ENCODE data around the gene SYPL1.
A peak's percentile ranks its signal among the peaks of the same experiment; 100 is the strongest.

Gene SYPL1

GRCh38 chr7:106112118-106112971 is at the start of gene SYPL1:
TSS of gene SYPL1 (minus strand) at chr7:106112312. CDS start at chr7:106112208, 104 bp downstream.
- peak; percentile 86 for DNase-seq (ENCODE audit: extremely low spot score)
- ChIA-PET POLR2A (interaction anchor here (0.8 to 2.2 kb wide), 7 partner anchors 9 to 47 kb away, joined by 3 to 13 read pairs (median 3); no protein-coding TSS in a partner anchor), CTCF (interaction anchor here (1.0 kb wide), 1 partner anchor 32 kb away, joined by 3 read pairs; no protein-coding TSS in a partner anchor)

GRCh38 chr7:106155027-106155426 is 42.9 kb upstream of the SYPL1 start:
- TF ChIP-seq FOXA1 (IDR thresholded peaks at IDR 0.05) (no peak), ARNT (IDR thresholded peaks at IDR 0.05) (no peak), FOXK2 (IDR thresholded peaks at IDR 0.05) (no peak), LEF1 (IDR thresholded peaks at IDR 0.05; ENCODE audit: borderline replicate concordance) (no peak), CTBP1 (IDR thresholded peaks at IDR 0.05; ENCODE audit: borderline replicate concordance) (no peak), FOXM1 (IDR thresholded peaks at IDR 0.05; ENCODE audit: borderline replicate concordance) (no peak), TARDBP (IDR thresholded peaks at IDR 0.05) (no peak), PKNOX1 (IDR thresholded peaks at IDR 0.05) (no peak), ELF4 (IDR thresholded peaks at IDR 0.05) (no peak), L3MBTL2 (conservative IDR thresholded peaks at IDR 0.05) (no peak), HDGF (IDR thresholded peaks at IDR 0.05; ENCODE audit: borderline replicate concordance) (no peak), BHLHE40 (IDR thresholded peaks at IDR 0.05; ENCODE audit: borderline replicate concordance) (no peak), NFRKB (IDR thresholded peaks at IDR 0.05) (no peak), SP1 (IDR thresholded peaks at IDR 0.05) (no peak), ZNF384 (IDR thresholded peaks at IDR 0.05) (no peak), SUZ12 (IDR thresholded peaks at IDR 0.05) (no peak)
- CTCF ChIA-PET: interaction anchor here (0.5 to 1.2 kb wide), 4 partner anchors 10 to 1186 kb away, joined by 3 to 4 read pairs (median 4); no protein-coding TSS in a partner anchor
- no peak for DNase-seq (ENCODE audit: extremely low spot score)
- POLR2A ChIA-PET: no interaction called here

More at GRCh38 chr7:106112118-106112971, at the start of gene SYPL1:
- TF ChIP-seq NFRKB (IDR thresholded peaks at IDR 0.05): no peak
- TF ChIP-seq FOXK2 (IDR thresholded peaks at IDR 0.05): no peak
- TF ChIP-seq PKNOX1 (IDR thresholded peaks at IDR 0.05): no peak
- no peak for TF ChIP-seq LEF1 (IDR thresholded peaks at IDR 0.05; ENCODE audit: borderline replicate concordance)
- peak; percentile 99 for TF ChIP-seq SP1 (IDR thresholded peaks at IDR 0.05)
- TF ChIP-seq CTBP1 (IDR thresholded peaks at IDR 0.05; ENCODE audit: borderline replicate concordance): no peak
- no peak for TF ChIP-seq SUZ12 (IDR thresholded peaks at IDR 0.05)
- peak; percentile 82 for TF ChIP-seq L3MBTL2 (conservative IDR thresholded peaks at IDR 0.05)
- no peak for TF ChIP-seq FOXM1 (IDR thresholded peaks at IDR 0.05; ENCODE audit: borderline replicate concordance)
- no peak for TF ChIP-seq FOXA1 (IDR thresholded peaks at IDR 0.05)

DNA sequence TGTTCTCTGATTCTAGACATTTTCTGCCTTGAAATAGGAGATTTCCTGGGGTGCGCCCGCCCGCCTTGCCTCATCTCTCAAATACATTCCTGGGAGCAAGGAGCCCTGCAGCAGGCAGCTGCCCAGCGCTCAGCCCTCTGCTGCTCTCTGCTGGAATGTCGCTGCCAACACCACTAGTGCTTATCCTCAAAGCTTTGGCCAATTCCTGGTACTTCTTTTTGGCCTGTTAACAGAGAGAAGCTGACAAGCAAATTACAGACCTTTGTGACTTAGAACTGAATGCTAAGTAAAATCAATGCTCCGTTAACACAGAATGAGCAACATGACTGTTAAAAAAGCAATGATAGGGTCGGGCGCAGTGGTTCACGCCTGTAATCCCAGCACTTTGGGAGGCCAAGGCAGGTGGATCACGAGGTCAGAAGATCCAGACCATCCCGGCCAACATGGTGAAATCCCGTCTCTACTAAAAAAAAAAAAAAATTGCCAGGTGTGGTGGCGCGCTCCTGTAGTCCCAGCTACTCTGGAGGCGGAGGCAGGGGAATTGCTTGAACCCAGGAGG is 41.9 kb upstream of the SYPL1 start:
- DNase-seq (ENCODE audit: extremely low spot score): peak; percentile 86
- ChIA-PET CTCF (interaction anchor here (0.6 to 2.6 kb wide), 16 partner anchors 11 to 526 kb away, joined by 3 to 14 read pairs (median 4); no protein-coding TSS in a partner anchor), POLR2A (no interaction called here)
- TF ChIP-seq HDGF (IDR thresholded peaks at IDR 0.05; ENCODE audit: borderline replicate concordance): no peak
- TF ChIP-seq ELF4 (IDR thresholded peaks at IDR 0.05): no peak
- no peak for TF ChIP-seq TARDBP (IDR thresholded peaks at IDR 0.05)
- TF ChIP-seq CTBP1 (IDR thresholded peaks at IDR 0.05; ENCODE audit: borderline replicate concordance): no peak
- TF ChIP-seq L3MBTL2 (conservative IDR thresholded peaks at IDR 0.05): no peak
- no peak for TF ChIP-seq NFRKB (IDR thresholded peaks at IDR 0.05)
- no peak for TF ChIP-seq BHLHE40 (IDR thresholded peaks at IDR 0.05; ENCODE audit: borderline replicate concordance)
- no peak for TF ChIP-seq FOXK2 (IDR thresholded peaks at IDR 0.05)
- no peak for TF ChIP-seq FOXM1 (IDR thresholded peaks at IDR 0.05; ENCODE audit: borderline replicate concordance)
- no peak for TF ChIP-seq LEF1 (IDR thresholded peaks at IDR 0.05; ENCODE audit: borderline replicate concordance)
- TF ChIP-seq SP1 (IDR thresholded peaks at IDR 0.05): no peak
- TF ChIP-seq SUZ12 (IDR thresholded peaks at IDR 0.05): no peak
- no peak for TF ChIP-seq PKNOX1 (IDR thresholded peaks at IDR 0.05)
- no peak for TF ChIP-seq ARNT (IDR thresholded peaks at IDR 0.05)
- no peak for TF ChIP-seq ZNF384 (IDR thresholded peaks at IDR 0.05)
- TF ChIP-seq FOXA1 (IDR thresholded peaks at IDR 0.05): no peak

- no peak for TF ChIP-seq FOXK2 (IDR thresholded peaks at IDR 0.05)
- no peak for DNase-seq (ENCODE audit: extremely low spot score)
- ChIA-PET CTCF (interaction anchor here (2.5 to 2.6 kb wide), 2 partner anchors 94 to 96 kb away, joined by 13 to 14 read pairs; no protein-coding TSS in a partner anchor), POLR2A (no interaction called here)
Observed at GRCh38 chr7:106152313-106152665, 40.2 kb upstream of the SYPL1 start.

DNA sequence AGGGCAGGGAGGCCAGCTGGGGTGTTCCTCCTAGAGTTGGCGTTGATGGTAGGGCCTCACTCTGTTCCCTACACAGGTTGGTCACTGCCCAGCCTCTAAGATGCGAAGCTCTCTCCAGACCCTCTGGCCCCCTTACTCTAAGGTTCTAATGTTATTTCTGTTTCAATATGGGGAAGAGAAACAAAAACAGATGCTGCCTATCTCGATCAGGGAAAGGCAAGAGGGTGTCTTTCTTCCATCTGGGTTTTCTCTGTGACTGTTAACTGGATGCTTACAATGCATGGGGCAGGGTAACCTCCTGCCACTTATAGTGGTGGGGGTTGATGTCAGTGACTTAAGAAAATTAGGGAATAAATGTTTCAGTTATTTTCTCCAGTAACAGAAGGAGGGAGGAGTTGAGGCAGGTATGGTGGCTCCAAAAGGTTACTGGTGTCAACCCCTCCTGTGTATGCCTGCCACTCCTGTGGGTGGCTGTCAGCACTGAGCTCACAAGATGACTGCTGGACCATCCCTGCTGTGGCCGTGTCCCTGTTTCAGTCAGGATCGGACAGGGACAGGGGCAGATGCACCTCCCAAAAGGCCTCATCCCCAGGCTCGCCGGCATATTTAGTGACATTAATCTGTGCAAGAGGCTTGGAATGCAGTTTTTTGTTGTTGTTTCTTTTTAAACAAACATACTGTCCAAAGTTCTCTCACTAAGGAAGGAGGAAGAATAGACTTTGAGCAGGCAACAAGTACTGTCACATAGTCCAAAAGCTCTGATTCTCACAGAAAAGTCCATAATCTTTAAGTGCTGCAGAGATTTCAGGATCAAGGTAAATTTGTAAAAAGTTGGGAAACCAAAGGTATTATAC is 39.6 kb upstream of the SYPL1 start:
- POLR2A ChIA-PET: no interaction called here
- CTCF ChIA-PET: interaction anchor here (0.6 to 2.6 kb wide), 2 partner anchors 95 to 582 kb away, joined by 3 to 13 read pairs; no protein-coding TSS in a partner anchor
- no peak for TF ChIP-seq FOXM1 (IDR thresholded peaks at IDR 0.05; ENCODE audit: borderline replicate concordance)
- TF ChIP-seq L3MBTL2 (conservative IDR thresholded peaks at IDR 0.05): no peak
- no peak for TF ChIP-seq ZNF384 (IDR thresholded peaks at IDR 0.05)
- no peak for TF ChIP-seq CTBP1 (IDR thresholded peaks at IDR 0.05; ENCODE audit: borderline replicate concordance)
- TF ChIP-seq ARNT (IDR thresholded peaks at IDR 0.05): no peak
- TF ChIP-seq FOXA1 (IDR thresholded peaks at IDR 0.05): no peak
- TF ChIP-seq TARDBP (IDR thresholded peaks at IDR 0.05): no peak
- TF ChIP-seq HDGF (IDR thresholded peaks at IDR 0.05; ENCODE audit: borderline replicate concordance): no peak
- no peak for DNase-seq (ENCODE audit: extremely low spot score)

All from HEK293T (cell line).